Endothelial cell of umbilical vein (primary cell): Measurements from ENCODE around the gene MERTK.

Source experiments
- EZH2 ChIP-seq: IDR thresholded peaks from 2 replicates; pipeline ENCODE4 v1.6.1; 2012; ENCODE audit warnings: borderline replicate concordance, low read depth, mild to moderate bottlenecking, moderate library complexity, low read length, inconsistent platforms; ENCODE audit not compliant: severe bottlenecking
- GATA2 ChIP-seq: IDR thresholded peaks from 2 replicates; pipeline ENCODE4 v1.7.0; 2011; ENCODE audit warnings: low read depth, mild to moderate bottlenecking, moderate library complexity, mixed read lengths, low read length; ENCODE audit not compliant: insufficient read length, insufficient read depth
- JUN ChIP-seq: IDR thresholded peaks from 2 replicates; pipeline ENCODE4 v1.6.1; 2011; ENCODE audit warnings: borderline replicate concordance, low read depth; ENCODE audit not compliant: insufficient read length, insufficient read depth
- MYC ChIP-seq: IDR thresholded peaks from one replicate; pipeline ENCODE4 v1.6.1; 2011; ENCODE audit warnings: mild to moderate bottlenecking, low read depth, low read length
- POLR2A ChIP-seq: IDR thresholded peaks from 2 replicates; pipeline ENCODE4 v1.6.1; 2012; ENCODE audit warnings: low read depth, mild to moderate bottlenecking, control low read depth, low read length
- POLR2AphosphoS5 ChIP-seq: IDR thresholded peaks from 2 replicates; pipeline ENCODE4 v1.6.1; 2012; ENCODE audit warnings: low read depth, mild to moderate bottlenecking, control low read depth, low read length, moderate library complexity; ENCODE audit not compliant: insufficient read depth
- TF ChIP-seq, protein P1 (sequence below), 2 donors: IDR thresholded peaks; 1 replicate in 1 of 2; 2 replicates in 1 of 2; pipeline ENCODE4 v1.5.1; 2011; ENCODE audit warnings: low read length in 2 of 2, mild to moderate bottlenecking in 2 of 2, moderate library complexity in 2 of 2, control low read depth in 1 of 2, inconsistent platforms in 1 of 2, low read depth in 1 of 2; ENCODE audit not compliant: insufficient read depth in 1 of 2; ENCODE audit errors: extremely low read depth in 1 of 2
- TF ChIP-seq, protein P2 (sequence below): IDR thresholded peaks from 2 replicates; pipeline ENCODE4 v1.6.1; 2011; ENCODE audit not compliant: insufficient read depth, insufficient read length

DNA sequence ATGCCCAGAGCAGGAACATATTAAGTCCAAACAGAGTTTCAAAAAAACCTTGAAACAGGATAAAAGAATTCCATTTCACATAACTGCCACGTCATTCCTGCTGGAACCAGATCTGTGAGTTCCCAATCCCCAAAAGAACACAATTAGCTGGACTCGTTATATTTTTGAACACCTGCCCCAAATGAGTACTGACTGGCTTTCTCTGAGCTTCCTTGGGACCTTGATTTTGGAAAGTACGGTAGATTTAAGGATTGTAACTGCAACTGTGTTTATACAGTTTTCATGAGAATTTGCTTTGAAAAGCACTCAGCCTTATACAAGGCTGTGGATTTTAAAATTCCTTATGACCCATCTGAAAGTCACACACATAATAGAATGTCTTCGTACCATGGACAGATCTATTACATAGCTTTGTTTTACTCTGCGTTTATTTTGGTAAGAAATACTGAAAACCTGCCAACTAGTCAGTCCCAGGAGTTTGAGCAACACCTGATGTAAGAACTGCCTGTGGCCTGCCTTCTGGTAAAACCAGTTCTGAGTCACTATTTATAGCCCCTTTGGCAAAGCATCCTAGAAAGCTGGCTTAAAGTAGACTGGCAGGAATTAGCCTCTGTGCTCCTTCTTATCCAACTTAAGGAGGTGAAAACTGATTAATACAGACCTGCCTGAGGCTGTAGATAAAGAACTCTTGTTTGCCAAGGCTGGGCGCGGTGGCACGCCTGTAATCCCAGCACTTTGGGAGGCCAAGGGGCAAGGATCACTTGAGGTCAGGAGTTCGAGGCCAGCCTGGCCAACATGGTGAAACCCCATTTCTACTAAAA is 48.1 kb downstream of the MERTK start:
- TF ChIP-seq, protein P1, sequence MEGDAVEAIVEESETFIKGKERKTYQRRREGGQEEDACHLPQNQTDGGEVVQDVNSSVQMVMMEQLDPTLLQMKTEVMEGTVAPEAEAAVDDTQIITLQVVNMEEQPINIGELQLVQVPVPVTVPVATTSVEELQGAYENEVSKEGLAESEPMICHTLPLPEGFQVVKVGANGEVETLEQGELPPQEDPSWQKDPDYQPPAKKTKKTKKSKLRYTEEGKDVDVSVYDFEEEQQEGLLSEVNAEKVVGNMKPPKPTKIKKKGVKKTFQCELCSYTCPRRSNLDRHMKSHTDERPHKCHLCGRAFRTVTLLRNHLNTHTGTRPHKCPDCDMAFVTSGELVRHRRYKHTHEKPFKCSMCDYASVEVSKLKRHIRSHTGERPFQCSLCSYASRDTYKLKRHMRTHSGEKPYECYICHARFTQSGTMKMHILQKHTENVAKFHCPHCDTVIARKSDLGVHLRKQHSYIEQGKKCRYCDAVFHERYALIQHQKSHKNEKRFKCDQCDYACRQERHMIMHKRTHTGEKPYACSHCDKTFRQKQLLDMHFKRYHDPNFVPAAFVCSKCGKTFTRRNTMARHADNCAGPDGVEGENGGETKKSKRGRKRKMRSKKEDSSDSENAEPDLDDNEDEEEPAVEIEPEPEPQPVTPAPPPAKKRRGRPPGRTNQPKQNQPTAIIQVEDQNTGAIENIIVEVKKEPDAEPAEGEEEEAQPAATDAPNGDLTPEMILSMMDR (IDR thresholded peaks at IDR 0.05; ENCODE audit: extremely low read depth in 1 of 2, insufficient read depth in 1 of 2, low read depth in 1 of 2, low read length in 2 of 2), result no peak
- no peak for TF ChIP-seq POLR2A
- no peak for TF ChIP-seq EZH2
- no peak for TF ChIP-seq GATA2
- TF ChIP-seq POLR2AphosphoS5, result no peak
- TF ChIP-seq MYC, result no peak
- TF ChIP-seq JUN, result no peak
- TF ChIP-seq, protein P2, sequence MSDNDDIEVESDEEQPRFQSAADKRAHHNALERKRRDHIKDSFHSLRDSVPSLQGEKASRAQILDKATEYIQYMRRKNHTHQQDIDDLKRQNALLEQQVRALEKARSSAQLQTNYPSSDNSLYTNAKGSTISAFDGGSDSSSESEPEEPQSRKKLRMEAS, result no peak
